Keratinocyte (primary cell): ENCODE results near the gene DOK5. TPM values are rescaled to one million over a fixed set of nuclear protein-coding genes. Genes with fewer than 3 reads are reported as not detected.

ENCODE experiments used
- DNase-seq: peaks from one replicate; pipeline ENCODE4 v3.0.0-alpha.2; 2011; ENCODE audit warnings: low read depth, missing footprints, low spot score
- FAIRE-seq: peaks from 2 replicates; lab custom pipeline; 2011; peaks lifted over from hg19 to GRCh38; lab: Jason Lieb, UNC
- H2AFZ ChIP-seq: 2 replicates; pipeline ENCODE4 v1.6.0; 2012; ENCODE audit warnings: low read length, control low read depth, inconsistent platforms; ENCODE audit not compliant: control insufficient read depth
- H3K27ac ChIP-seq: 2 replicates; pipeline ENCODE4 v1.5.1; 2011; ENCODE audit warnings: low read length; ENCODE audit not compliant: control insufficient read depth, insufficient read depth
- H3K27me3 ChIP-seq: 3 replicates; pipeline ENCODE4 v1.6.0; 2011; ENCODE audit warnings: low read length; ENCODE audit not compliant: control insufficient read depth, insufficient read depth; ENCODE audit errors: extremely low read depth
- H3K36me3 ChIP-seq, 2 experiments: 2 replicates in 1 of 2; 3 replicates in 1 of 2; pipeline ENCODE4 v1.5.1; 2011; ENCODE audit warnings: low read length in 2 of 2, mild to moderate bottlenecking in 1 of 2; ENCODE audit not compliant: control insufficient read depth in 2 of 2, insufficient read depth in 2 of 2; ENCODE audit errors: extremely low read depth in 1 of 2
- H3K4me1 ChIP-seq: 3 replicates; pipeline ENCODE4 v1.5.1; 2011; ENCODE audit warnings: low read length; ENCODE audit not compliant: control insufficient read depth, insufficient read depth; ENCODE audit errors: extremely low read depth
- H3K4me2 ChIP-seq: 3 replicates; pipeline ENCODE4 v1.6.0; 2011; ENCODE audit warnings: low read depth, low read length; ENCODE audit not compliant: control insufficient read depth, insufficient read depth; ENCODE audit errors: extremely low read depth
- H3K4me3 ChIP-seq, 3 experiments: fragments of 200-600 bp in 1 of 3; sonication (generic) in 1 of 3; 2 replicates in 2 of 3; 3 replicates in 1 of 3; pipeline ENCODE4 v1.5.1; 2011 to 2016; ENCODE audit warnings: low read length in 3 of 3, mild to moderate bottlenecking in 3 of 3, control low read depth in 2 of 3, inconsistent platforms in 1 of 3, low read depth in 1 of 3, mixed read lengths in 1 of 3, mixed run types in 1 of 3, moderate library complexity in 1 of 3; ENCODE audit not compliant: control insufficient read depth in 2 of 3, insufficient read depth in 2 of 3; ENCODE audit errors: extremely low read depth in 1 of 3
- H3K79me2 ChIP-seq: 2 replicates; pipeline ENCODE4 v1.6.0; 2012; ENCODE audit warnings: low read length; ENCODE audit not compliant: control insufficient read depth, insufficient read depth
- H3K9ac ChIP-seq: 3 replicates; pipeline ENCODE4 v1.6.0; 2011; ENCODE audit warnings: low read length; ENCODE audit not compliant: control insufficient read depth, insufficient read depth; ENCODE audit errors: extremely low read depth
- H3K9me1 ChIP-seq: 3 replicates; pipeline ENCODE4 v1.6.0; 2011; ENCODE audit warnings: low read length; ENCODE audit not compliant: control insufficient read depth, insufficient read depth; ENCODE audit errors: extremely low read depth
- H3K9me3 ChIP-seq: 2 replicates; pipeline ENCODE4 v1.5.1; 2012; ENCODE audit warnings: low read depth, low read length; ENCODE audit not compliant: control insufficient read depth
- H4K20me1 ChIP-seq: 3 replicates; pipeline ENCODE4 v1.6.0; 2011; ENCODE audit warnings: low read length; ENCODE audit not compliant: control insufficient read depth, insufficient read depth; ENCODE audit errors: extremely low read depth
- CTCF ChIP-seq, 3 experiments: IDR thresholded peaks in 1 of 3; conservative IDR thresholded peaks in 1 of 3; optimal IDR thresholded peaks in 1 of 3; 2 replicates in 2 of 3; 3 replicates in 1 of 3; pipeline versions ENCODE3 to v1.5.1; 2011; ENCODE audit warnings: low read length in 3 of 3, mild to moderate bottlenecking in 3 of 3, moderate library complexity in 2 of 3, control low read depth in 1 of 3, inconsistent platforms in 1 of 3; ENCODE audit not compliant: insufficient read depth in 2 of 3; ENCODE audit errors: extremely low read depth in 1 of 3
- EZH2 ChIP-seq: IDR thresholded peaks from one replicate; pipeline ENCODE4 v1.6.1; 2012; ENCODE audit warnings: inconsistent platforms, mild to moderate bottlenecking, low read length, moderate library complexity
- dilution Hi-C: fragments of 300-500 bp; cut with MboI; formaldehyde crosslinking; loops from one replicate; pipeline ENCODE4 v1.7.0; 2020; ENCODE audit warnings: low sequenced_read_pairs; ENCODE audit not compliant: extremely low pct_ligation_motif_present
- polyA plus RNA-seq, 5 experiments: library from polyadenylated mRNA; depleted of rRNA in 3 of 5; stranded (reverse) in 3 of 5; stranded (forward) in 1 of 5; unstranded in 1 of 5; fragments of >200 nt; gene quantifications; 1 replicate in 1 of 5; 2 replicates in 3 of 5; 3 replicates in 1 of 5; pipeline versions ENCODE4 v1.2.1 to v1.2.3, GENCODE V29; 2011 to 2012; ENCODE audit warnings: missing spikeins in 2 of 5, low read depth in 1 of 5, low replicate concordance in 1 of 5

Gene DOK5
- polyA plus RNA-seq, 1 donor (not counting 4 experiments of a cell fraction or from before 2014, with no cell fraction given): not detected

- no peaks in the 10 kb centered on the region for H3K79me2 ChIP-seq
- H3K27ac ChIP-seq: no peak overlapping the region
- H3K27me3 ChIP-seq: no peaks in the 10 kb centered on the region
- DNase-seq: no peak
- dilution Hi-C loops: no loop called here
- H3K9ac ChIP-seq: no peak overlapping the region
- H3K36me3 ChIP-seq: no peaks in the 10 kb centered on the region
- no peak for FAIRE-seq
- no peak overlapping the region for H3K4me3 ChIP-seq
- TF ChIP-seq EZH2: no peak
- TF ChIP-seq CTCF (optimal IDR thresholded peaks at IDR 0.05 in 1 of 3, IDR thresholded peaks at IDR 0.05 in 1 of 3, conservative IDR thresholded peaks at IDR 0.05 in 1 of 3; ENCODE audit: extremely low read depth in 1 of 3, insufficient read depth in 2 of 3, low read length in 3 of 3): no peak
- no peaks in the 10 kb centered on the region for H3K9me3 ChIP-seq
- H4K20me1 ChIP-seq: no peaks in the 10 kb centered on the region
- H3K4me1 ChIP-seq: no peaks in the 10 kb centered on the region
- no peaks in the 10 kb centered on the region for H3K9me1 ChIP-seq
- H2AFZ ChIP-seq: no peak overlapping the region
- no peak overlapping the region for H3K4me2 ChIP-seq
Measured at GRCh38 chr20:54600634-54601033, 125.2 kb downstream of the DOK5 start.

- Histone ChIP-seq H3K4me2 (no peak overlapping the region), H4K20me1 (no peaks in the 10 kb centered on the region), H3K27ac (no peak overlapping the region), H3K9me1 (no peaks in the 10 kb centered on the region), H3K9me3 (no peaks in the 10 kb centered on the region), H2AFZ (no peak overlapping the region), H3K9ac (no peak overlapping the region), H3K27me3 (no peaks in the 10 kb centered on the region), H3K4me3 (no peak overlapping the region), H3K36me3 (no peaks in the 10 kb centered on the region), H3K4me1 (no peaks in the 10 kb centered on the region), H3K79me2 (no peaks in the 10 kb centered on the region)
- dilution Hi-C loops: no loop called here
- DNase-seq (no peak), FAIRE-seq (no peak)
- TF ChIP-seq CTCF (optimal IDR thresholded peaks at IDR 0.05 in 1 of 3, IDR thresholded peaks at IDR 0.05 in 1 of 3, conservative IDR thresholded peaks at IDR 0.05 in 1 of 3; ENCODE audit: extremely low read depth in 1 of 3, insufficient read depth in 2 of 3, low read length in 3 of 3): no peak
- TF ChIP-seq EZH2: no peak
Measured at GRCh38 chr20:54601831-54602515, 126.6 kb downstream of the DOK5 start.
